ENCODE results near the gene TRMT2B.

DNA sequence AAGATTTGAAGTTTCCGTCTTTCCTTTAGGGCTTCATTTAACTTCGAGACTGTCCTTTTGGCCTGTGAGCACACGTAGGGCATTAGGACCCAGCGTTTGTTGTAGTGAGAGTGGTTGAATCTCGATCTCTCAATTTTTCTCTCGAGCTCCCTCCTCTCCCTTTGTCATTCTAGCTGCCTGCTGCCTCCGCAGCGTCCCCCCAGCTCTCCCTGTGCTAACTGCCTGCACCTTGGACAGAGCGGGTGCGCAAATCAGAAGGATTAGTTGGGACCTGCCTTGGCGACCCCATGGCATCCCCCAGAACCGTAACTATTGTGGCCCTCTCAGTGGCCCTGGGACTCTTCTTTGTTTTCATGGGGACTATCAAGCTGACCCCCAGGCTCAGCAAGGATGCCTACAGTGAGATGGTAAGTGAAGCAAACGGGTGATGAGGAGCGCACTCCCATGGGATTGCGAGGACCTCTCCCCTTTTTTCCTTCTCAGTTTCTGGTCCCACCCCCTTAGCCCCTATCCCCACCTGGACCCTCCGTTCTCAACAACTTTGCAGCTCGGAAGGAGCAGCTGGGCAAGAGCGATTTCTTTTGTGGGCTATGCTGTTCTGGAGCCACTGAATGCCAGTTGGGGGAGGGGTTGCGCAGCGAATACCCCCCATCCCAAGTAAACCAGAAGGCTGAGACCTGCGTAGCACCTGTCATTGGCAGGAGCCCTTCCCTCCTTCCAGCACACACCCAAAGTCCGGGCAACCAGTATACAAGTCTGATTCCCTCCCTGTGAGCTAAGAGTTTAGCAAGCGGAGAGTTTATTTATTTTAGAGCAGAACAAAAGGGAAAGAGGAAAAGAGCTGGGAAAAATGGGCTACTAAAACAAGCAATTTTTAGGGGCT is 27.0 kb upstream of the TRMT2B start, which contains the start of gene TMEM35A:
- TF ChIP-seq CTCF (conservative IDR thresholded peaks at IDR 0.05; ENCODE audit: low read length) (no peak), EZH2phosphoT487 (IDR thresholded peaks at IDR 0.05; ENCODE audit: borderline replicate concordance, low read depth, low read length) (no peak)

Data from OCI-LY7 (cell line).